Measurements from ENCODE around the gene GADL1. TPM values are rescaled to one million over a fixed set of nuclear protein-coding genes. Genes with fewer than 3 reads are reported as not detected.

Gene GADL1
- total and polyA plus RNA-seq, 7 donors = 0.89 to 5.6 (median 1.5) TPM

- H3K4me3 ChIP-seq = no peak overlapping the region
- H3K36me3 ChIP-seq (ENCODE audit: insufficient read depth in 1 of 2, low read depth in 1 of 2) = peaks cover 3 to 32% of the 10 kb centered on the region in 2 donors
- DNase-seq (no peak), ATAC-seq (peak in 2 of 4 donors; percentile 38 to 48)
- H3K27ac ChIP-seq = peak overlapping the region; percentile 2
- no peaks in the 10 kb centered on the region for H3K9me3 ChIP-seq
- intact Hi-C loops (cut with DNase I) = loop anchor here (2.0 to 10.0 kb wide), 3 partner anchors 491 to 651 kb away; no protein-coding TSS in a partner anchor
- H3K4me1 ChIP-seq = peaks cover 44% of the 10 kb centered on the region
- WGBS, 3 donors = 86 to 95% (median 89%) methylated on average over 6 of the region's 6 CpGs
- TF ChIP-seq, protein P1, sequence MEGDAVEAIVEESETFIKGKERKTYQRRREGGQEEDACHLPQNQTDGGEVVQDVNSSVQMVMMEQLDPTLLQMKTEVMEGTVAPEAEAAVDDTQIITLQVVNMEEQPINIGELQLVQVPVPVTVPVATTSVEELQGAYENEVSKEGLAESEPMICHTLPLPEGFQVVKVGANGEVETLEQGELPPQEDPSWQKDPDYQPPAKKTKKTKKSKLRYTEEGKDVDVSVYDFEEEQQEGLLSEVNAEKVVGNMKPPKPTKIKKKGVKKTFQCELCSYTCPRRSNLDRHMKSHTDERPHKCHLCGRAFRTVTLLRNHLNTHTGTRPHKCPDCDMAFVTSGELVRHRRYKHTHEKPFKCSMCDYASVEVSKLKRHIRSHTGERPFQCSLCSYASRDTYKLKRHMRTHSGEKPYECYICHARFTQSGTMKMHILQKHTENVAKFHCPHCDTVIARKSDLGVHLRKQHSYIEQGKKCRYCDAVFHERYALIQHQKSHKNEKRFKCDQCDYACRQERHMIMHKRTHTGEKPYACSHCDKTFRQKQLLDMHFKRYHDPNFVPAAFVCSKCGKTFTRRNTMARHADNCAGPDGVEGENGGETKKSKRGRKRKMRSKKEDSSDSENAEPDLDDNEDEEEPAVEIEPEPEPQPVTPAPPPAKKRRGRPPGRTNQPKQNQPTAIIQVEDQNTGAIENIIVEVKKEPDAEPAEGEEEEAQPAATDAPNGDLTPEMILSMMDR (IDR thresholded peaks at IDR 0.05) = no peak
- H3K27me3 ChIP-seq (ENCODE audit: insufficient read depth in 3 of 3, low read length in 2 of 3) = no peaks in the 10 kb centered on the region
These were observed 199.0 kb downstream of the GADL1 start for GRCh38 chr3:30695302-30696061.

DNA sequence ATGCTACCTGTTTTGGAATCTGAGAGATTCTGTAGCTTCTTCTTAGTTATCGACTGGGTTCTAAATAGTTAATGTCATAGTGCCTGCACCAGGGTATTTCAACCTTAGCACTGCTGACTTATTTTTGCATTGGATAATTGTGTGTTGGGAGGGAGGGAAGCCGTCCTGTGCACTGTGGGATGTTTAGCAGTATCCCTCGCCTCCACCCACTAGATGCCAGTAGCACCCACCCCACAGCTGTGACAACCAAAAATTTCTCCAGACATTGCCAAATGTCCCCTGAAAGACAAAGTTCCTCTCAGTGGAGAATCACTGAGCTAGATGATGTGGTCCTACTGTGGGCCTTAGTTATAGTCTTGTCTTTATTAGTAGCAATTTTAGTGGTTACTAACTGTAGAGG lies 199.8 kb downstream of the GADL1 start:
- H3K27ac ChIP-seq = no peak overlapping the region
- no peak overlapping the region for H3K4me3 ChIP-seq
- ATAC-seq (peak in 1 of 4 donors; percentile 20), DNase-seq (no peak)
- H3K27me3 ChIP-seq (ENCODE audit: insufficient read depth in 3 of 3, low read length in 2 of 3) = no peaks in the 10 kb centered on the region
- H3K9me3 ChIP-seq = no peaks in the 10 kb centered on the region
- 76 to 79% (median 77%) methylated on average over 3 of the region's 3 CpGs for WGBS, 3 donors
- H3K4me1 ChIP-seq = peaks cover 51% of the 10 kb centered on the region
- peaks cover 3 to 36% of the 10 kb centered on the region in 2 donors for H3K36me3 ChIP-seq (ENCODE audit: insufficient read depth in 1 of 2, low read depth in 1 of 2)
- intact Hi-C loops (cut with DNase I) = loop anchor here (5.0 to 10.0 kb wide), 6 partner anchors 87 to 652 kb away; partner anchors contain the start of gene TGFBR2 (in 1 of the 2)
- TF ChIP-seq, protein P1 (IDR thresholded peaks at IDR 0.05) = no peak

DNA sequence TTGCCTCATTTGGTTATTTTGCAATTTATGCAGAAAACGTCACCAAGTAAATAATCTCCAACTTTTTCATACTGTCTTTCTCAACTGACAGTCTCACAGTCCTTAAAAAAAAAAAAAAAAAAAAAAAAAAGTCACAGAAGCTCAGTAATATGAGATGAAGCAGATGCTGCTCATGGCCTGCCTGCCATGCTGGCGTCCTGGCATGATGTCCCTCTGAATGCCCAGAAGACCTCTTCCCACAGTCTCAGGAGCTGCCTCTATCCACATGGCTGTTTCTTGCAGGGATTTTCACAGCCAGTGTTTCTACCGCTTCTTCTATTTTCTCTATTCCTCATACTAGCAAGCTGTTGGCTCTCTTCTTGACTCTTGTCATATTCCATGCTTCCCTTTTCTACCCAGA lies 200.3 kb downstream of the GADL1 start:
- 28 to 50% (median 31%) methylated on average over 3 of the region's 3 CpGs for WGBS, 3 donors
- peaks cover 56% of the 10 kb centered on the region for H3K4me1 ChIP-seq
- TF ChIP-seq, protein P1 (IDR thresholded peaks at IDR 0.05) = no peak
- H3K36me3 ChIP-seq (ENCODE audit: insufficient read depth in 1 of 2, low read depth in 1 of 2) = peaks cover 3 to 36% of the 10 kb centered on the region in 2 donors
- H3K9me3 ChIP-seq = no peaks in the 10 kb centered on the region
- DNase-seq = no peak
- H3K27me3 ChIP-seq (ENCODE audit: insufficient read depth in 3 of 3, low read length in 2 of 3) = no peaks in the 10 kb centered on the region
- peak in 3 of 4 donors; percentile 32 to 59 (median 53) for ATAC-seq
- H3K4me3 ChIP-seq = no peak overlapping the region
- H3K27ac ChIP-seq = no peak overlapping the region
- intact Hi-C loops (cut with DNase I) = loop anchor here (5.0 to 10.0 kb wide), 6 partner anchors 87 to 652 kb away; partner anchors contain the start of gene TGFBR2 (in 1 of the 2)

DNA sequence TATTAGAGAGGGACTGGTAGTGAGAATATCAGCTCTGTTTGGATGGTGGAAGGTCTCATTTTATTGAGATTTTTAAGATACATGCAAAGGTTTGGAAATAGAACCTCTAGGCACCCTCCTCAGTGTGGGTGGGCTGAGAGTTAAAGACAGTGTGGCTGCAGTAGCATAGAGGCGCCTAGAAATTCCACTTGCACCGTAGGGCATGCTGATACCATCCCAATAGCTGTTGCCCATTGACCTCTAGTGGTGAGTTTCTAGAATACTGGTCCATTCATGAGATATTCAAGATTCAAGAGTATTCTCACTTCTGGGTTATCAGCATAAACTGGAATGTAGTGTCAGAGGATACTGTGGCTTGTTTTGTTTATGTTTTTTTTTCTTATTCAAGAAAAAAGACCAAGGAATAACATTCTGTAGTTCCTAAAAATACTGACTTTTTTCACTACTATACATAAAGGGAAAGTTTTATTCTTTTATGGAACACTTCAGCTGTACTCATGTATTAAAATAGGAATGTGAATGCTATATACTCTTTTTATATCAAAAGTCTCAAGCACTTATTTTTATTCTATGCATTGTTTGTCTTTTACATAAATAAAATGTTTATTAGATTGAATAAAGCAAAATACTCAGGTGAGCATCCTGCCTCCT lies 200.9 kb downstream of the GADL1 start:
- no peak overlapping the region for H3K4me3 ChIP-seq
- 3 to 4% (median 4%) methylated on average over 2 of the region's 2 CpGs for WGBS, 3 donors
- peaks cover 6 to 40% of the 10 kb centered on the region in 2 donors for H3K36me3 ChIP-seq (ENCODE audit: insufficient read depth in 1 of 2, low read depth in 1 of 2)
- intact Hi-C loops (cut with DNase I) = loop anchor here (5.0 to 10.0 kb wide), 6 partner anchors 86 to 651 kb away; partner anchors contain the start of gene TGFBR2 (in 1 of the 2)
- TF ChIP-seq, protein P1 (IDR thresholded peaks at IDR 0.05) = peak; percentile 85
- H3K27ac ChIP-seq = no peak overlapping the region
- DNase-seq = no peak
- H3K4me1 ChIP-seq = peaks cover 62% of the 10 kb centered on the region
- H3K27me3 ChIP-seq (ENCODE audit: insufficient read depth in 3 of 3, low read length in 2 of 3) = no peaks in the 10 kb centered on the region
- ATAC-seq = peak; percentile 81 to 89 (median 84)
- H3K9me3 ChIP-seq = no peaks in the 10 kb centered on the region
